GM18511 (cell line): ENCODE results near the gene CCDC47.

Experiments
- ATAC-seq: cut with Tn5 transposase; IDR thresholded peaks from one replicate; pipeline ENCODE4 v1.9.1; 2021; ENCODE audit warnings: mild to moderate bottlenecking, moderate library complexity; ENCODE audit not compliant: unreplicated experiment

The CCDC47 gene

DNA sequence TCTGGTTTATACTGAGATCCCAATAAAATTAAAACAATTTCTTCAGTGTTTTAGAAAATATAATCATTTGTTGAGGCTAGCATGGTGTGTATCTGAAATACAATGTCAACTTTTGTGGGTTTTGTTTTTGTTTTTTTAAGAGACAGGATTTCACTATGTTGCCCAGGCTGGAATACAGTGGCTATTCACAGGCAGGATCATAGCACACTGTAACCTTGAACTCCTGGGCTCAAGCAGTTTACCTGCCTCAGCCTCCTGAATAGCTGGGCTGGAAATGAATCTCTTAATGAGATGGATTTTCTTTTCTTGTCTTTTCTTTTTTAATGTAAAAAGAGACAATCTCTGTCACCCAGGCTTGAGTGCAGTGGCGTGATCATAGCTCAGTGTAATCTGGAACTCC, 12.7 kb upstream of the CCDC47 start:
- no peak for ATAC-seq

GRCh38 chr17:63785556-63785955, 12.2 kb upstream of the CCDC47 start:
- ATAC-seq: no peak

- no peak for ATAC-seq
These were observed 10.1 kb upstream of the CCDC47 start for GRCh38 chr17:63783522-63783921.

GRCh38 chr17:63780928-63781327, 7.5 kb upstream of the CCDC47 start:
- no peak for ATAC-seq

DNA sequence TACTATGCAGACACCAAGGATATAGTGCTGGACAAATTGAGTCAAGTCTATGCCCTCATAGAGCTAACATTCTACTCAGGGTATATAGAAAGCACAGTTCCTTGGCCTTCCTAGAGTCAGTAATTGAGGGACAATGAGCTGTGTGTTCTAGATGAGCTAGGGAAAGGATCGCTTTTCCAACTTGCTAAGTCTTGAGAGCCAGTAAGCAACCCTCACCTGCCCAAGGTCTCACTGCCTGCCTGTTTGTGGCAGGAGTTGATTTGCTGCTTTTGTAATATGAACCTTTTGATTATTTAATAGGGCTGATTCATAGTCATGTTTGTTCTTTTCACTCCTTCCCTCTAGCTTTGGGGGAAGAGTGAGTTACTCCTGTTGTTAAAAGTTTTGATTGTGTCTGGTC, 7.1 kb upstream of the CCDC47 start:
- ATAC-seq: no peak

DNA sequence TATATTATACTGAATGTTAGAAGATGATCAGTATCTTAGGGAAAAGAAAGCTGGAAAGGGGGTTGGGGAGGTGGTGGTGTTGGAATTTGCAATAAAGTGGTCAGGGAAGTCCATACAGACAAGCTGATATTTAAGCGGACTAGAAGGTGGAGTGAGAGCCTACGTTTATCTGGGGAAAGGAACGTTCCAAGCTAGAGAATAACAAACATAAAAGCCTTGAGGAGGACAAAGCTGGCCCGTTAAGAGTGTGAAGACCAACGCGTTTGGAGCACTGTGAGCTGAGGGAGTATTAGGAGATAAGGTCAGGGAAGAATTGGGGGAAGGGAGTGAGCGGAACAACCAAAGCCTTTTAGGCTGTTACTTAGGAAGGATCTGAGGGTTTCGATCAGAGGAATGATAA, 2.0 kb upstream of the CCDC47 start:
- ATAC-seq: no peak

GRCh38 chr17:63774969-63775265, 1.5 kb upstream of the CCDC47 start:
- ATAC-seq: no peak

DNA sequence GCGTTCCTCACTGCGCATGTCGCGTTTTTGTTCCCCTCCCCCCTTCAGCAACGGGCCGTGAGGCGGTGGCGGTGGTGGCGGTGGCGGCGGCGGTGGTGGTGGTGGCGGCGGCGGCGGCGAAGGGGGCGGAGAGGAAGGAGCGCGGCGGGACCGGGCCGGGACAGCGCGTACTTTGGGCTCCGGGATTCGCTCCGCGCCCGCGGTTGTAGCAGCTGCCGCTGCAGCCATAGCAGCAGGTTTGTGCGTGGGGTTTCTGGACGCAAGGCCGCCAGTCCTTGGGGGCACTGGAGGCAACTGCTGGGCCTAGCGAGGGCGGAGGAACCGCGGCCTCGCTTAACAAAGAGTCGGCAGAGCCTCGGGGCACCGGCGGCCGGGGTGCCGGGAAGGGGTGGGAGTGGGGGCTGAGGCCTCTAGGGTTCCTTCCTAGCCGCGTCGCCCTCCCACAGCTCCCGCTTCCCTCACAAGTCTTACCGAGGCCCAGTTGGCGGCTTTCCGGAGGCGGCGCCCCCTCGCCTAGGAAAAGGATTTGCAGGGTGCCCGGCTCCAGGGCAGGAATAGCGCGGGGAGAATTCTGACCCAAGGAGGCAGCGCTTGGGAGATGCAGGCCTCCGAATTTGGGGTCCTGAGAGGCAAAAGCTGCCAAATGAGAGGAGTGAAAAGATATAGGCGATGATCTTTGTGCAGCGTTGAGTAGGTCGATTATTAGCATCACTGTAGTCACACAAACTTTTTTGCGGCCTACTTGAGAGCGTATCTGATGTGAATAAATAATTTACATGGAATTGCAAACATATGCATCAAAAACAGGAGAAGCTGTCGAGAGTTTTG, 958 bp upstream of the CCDC47 start, which contains the start of gene DDX42:
DDX42 (plus strand) TSS at position 30 of the 828 bp plus-strand sequence. CDS start 12,880 bp downstream, outside the sequence.
- ATAC-seq: peak; percentile 17

DNA sequence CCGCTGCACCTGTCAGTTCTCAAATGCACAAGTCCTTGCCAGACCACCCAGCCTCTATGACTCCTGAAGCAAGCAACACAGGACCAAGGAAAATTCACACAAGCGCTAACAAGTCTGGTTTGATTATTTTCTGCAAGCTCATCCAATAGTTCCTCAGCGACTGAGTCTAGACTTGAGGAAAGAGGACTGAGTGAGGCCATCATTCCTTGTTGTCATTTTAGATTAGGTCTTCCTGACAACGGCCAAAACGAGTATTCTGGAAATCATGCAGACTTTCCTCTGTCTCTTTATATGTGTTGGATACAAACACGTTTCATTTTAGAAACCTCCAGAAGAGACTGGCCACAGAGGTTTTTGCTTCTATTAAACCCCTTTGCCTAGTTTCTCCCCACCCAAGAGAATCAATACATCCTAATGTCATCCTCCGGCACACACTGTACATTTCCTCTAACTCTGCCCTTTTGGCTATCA, 561 bp downstream of the CCDC47 start:
- ATAC-seq: no peak

DNA sequence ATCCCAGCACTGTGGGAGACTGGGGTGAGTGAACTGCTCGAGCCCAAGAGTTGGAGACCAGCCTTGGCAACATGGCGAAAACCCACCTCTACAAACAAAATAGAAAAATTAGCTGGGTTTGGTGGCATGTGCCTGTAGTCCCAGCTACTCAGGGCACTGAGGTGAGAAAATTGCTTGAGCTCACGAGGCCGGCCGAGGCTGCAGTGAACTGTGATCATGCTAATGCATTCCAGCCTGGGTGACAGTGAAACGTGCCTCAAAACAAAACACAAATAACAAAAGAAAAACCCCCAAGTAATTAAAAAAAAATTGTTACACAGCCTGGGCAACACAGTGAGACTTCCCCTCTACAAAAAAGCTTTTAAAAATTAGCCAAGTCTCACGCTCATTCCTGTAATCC, 5.0 kb downstream of the CCDC47 start:
- no peak for ATAC-seq

- no peak for ATAC-seq
These were observed 6.6 kb downstream of the CCDC47 start for GRCh38 chr17:63766754-63767153.

GRCh38 chr17:63764716-63765115, 8.7 kb downstream of the CCDC47 start:
- ATAC-seq: no peak

DNA sequence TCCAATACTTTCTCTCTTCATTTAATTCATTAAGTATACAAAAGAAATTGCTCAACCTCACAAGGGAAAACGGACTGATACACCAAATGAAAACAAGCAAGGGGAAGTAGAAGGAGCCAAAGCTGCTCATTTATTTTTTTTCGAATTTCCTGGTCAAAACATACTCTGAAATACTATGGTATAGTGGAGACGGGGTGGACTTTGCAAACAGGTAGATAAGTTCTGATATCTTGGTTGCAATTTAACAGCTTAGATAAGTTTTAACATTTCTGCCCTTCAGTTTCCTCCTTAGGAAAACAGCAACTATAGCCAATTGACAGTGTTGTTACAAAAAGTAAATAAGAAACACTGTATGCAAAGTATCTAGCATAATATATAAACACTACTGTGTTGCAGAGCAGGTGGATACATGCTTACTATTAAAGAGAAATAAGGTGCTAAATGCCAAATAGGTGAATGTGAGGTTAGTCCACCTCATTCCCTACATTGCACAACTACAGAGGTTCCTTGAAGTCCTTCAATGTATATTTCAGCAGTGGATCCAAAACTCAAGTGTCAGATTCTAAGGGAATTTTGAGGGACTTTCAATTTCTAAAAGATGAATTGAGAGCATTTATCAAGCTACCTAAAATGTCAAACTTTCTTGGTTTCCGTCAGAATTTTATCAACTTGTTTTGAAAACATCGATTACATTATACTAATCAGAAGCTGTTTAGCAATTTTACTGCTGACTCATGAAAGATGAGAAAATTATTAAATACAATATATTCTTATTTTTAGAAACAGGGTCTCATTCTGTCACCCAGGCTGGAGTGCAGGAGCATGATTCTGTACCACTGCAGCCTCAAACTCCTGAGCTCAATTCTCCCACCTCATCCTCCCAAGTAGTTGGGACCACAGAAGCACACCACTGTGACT, 11.0 kb downstream of the CCDC47 start:
- no peak for ATAC-seq

DNA sequence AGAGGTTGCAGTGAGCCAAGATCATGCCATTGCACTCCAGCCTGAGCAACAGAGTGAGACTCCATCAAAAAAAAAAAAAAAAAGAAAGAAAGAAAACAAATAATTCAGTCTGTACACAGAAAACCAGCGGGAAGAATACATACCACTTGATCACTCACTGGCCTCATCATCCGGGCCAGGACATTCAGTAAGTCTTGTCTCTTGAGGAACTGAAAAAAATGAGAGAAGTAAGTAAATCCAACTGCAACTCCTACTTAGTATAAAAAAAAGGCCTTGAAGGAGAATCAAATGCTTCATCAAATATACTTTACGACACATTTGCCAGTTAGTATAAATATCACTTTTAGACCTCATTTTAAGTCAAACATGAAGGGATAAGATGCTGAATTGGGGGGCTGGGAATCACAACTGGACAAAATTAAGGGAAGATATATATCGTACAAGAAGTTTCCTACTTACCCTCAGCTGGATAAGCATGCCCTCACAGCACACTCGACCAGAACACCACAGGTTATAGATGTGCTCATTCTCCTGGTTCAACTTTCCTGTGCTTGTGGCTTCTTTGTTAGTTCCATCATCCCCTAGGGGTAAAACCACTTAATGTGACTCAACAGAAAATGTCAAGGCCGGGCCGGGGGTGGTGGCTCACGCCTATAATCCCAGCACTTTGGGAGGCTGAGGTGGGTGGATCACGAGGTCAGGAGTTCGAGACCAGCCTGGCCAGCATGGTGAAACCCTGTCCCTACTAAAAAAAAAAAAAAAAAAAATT, 12.4 kb downstream of the CCDC47 start:
- ATAC-seq: no peak

DNA sequence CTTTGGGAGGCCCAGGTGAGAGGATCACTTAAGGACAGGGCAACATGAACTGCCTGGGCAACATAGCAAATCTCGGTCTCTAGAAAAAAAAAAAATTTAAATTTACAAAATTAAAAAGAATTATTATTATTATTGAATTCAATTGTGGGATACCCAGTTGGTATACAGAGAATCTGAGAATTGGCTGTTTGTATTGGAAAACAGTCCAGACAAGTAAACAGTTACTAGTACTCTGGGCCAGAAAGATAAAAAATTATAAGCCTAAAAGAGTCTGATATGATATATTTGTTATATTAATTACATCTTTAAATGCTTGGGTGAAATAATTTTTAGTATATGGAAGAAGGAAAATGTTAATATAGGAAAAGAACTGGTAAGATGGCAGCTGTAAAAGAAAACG, 15.0 kb downstream of the CCDC47 start:
- no peak for ATAC-seq

DNA sequence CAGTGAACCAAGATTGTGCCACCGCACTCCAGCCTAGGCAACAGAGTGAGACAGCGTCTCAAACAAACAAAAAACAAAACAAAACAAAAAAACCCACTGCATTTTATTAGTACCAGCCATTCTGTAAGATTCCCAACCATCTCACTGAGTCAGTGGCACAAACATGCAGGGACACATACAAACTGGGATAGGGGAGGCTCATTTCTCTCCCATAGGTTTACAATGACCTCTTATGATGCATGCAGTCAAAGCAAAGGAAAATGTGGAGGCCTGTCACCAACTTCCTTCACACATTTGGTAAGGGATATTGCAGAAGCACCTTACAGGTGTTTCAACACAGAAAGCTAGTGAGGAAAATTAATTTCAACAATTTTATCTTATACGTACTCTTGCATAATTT, 19.4 kb downstream of the CCDC47 start:
- no peak for ATAC-seq

GRCh38 chr17:63753215-63753614, 20.2 kb downstream of the CCDC47 start:
- no peak for ATAC-seq

GRCh38 chr17:63752707-63753106, 20.7 kb downstream of the CCDC47 start:
- ATAC-seq: no peak

DNA sequence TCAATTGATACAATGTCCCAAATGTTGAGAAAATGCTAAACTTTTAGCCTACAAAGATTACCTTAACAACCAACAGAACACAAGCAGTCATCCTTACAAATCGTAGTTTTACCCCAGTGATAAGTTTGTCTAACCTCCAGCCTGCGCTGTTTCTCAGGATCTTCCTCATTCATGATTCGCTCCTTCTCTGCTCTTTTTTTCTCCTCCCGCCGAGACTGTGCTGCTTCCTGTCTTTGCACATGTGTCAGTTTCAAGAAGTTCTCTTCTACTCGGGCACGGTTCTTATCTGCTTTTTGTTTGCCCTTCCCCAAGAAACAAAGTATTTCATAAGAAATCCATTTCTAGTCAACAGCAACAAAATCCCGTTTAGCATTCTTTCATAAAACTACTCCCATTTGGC, 21.6 kb downstream of the CCDC47 start:
- ATAC-seq: no peak

GRCh38 chr17:63741408-63742173, 31.8 kb downstream of the CCDC47 start, which contains the start of gene STRADA:
Gene STRADA, minus strand, starts transcription at chr17:63741799. Its CDS starts 13,430 bp downstream, at chr17:63728369.
- ATAC-seq: peak; percentile 89

DNA sequence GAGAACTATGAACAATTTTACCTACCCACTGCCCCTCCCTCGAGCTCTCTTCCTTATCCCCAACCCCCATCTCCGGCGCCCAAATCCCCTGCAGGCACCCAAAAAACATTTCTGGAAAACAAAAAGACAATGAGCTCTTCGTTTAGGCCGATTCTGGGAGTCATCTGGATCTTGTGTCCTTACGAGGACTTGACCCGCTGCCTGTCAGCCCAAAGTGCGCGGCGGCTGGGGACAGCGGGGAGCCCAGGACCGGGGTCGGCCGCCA, 32.3 kb downstream of the CCDC47 start:
- ATAC-seq: peak; percentile 29
